SK-N-SH treated with all-trans-retinoic acid at 6 μM for 48 hours (cell line): ENCODE measurements around the gene TBRG1.

Source experiments
- ATAC-seq: fragments of 200-7000 bp; cut with Tn5 transposase; 3 replicates; pipeline ENCODE4 v1.9.1; 2020; ENCODE audit warnings: mild to moderate bottlenecking, moderate library complexity
- ARNTL ChIP-seq: fragments of 450-650 bp; formaldehyde crosslinking; IDR thresholded peaks from 2 replicates; pipeline ENCODE4 v1.5.0; 2020; ENCODE audit warnings: low read depth, mild to moderate bottlenecking, moderate library complexity, borderline replicate concordance
- BACH2 ChIP-seq: fragments of 250-450 bp; sonication (Bioruptor Pico); IDR thresholded peaks from 2 replicates; pipeline ENCODE4 v1.9.0; 2021; ENCODE audit warnings: mild to moderate bottlenecking, borderline replicate concordance
- CSDC2 ChIP-seq: fragments of 250-450 bp; sonication (Bioruptor Pico); IDR thresholded peaks from 2 replicates; pipeline ENCODE4 v1.5.0; 2020; ENCODE audit warnings: mild to moderate bottlenecking, moderate library complexity
- ESRRG ChIP-seq: fragments of 250-450 bp; sonication (Bioruptor Pico); IDR thresholded peaks from 2 replicates; pipeline ENCODE4 v1.6.1; 2021; ENCODE audit warnings: mild to moderate bottlenecking
- GLIS3 ChIP-seq: fragments of 250-450 bp; sonication (Bioruptor Pico); IDR thresholded peaks from 2 replicates; pipeline ENCODE4 v1.5.0; 2020; ENCODE audit warnings: mild to moderate bottlenecking, moderate library complexity
- ISL1 ChIP-seq: fragments of 250-450 bp; sonication (Bioruptor Pico); IDR thresholded peaks from 2 replicates; pipeline ENCODE4 v2.1.2; 2022; ENCODE audit warnings: mild to moderate bottlenecking, moderate library complexity
- OSR1 ChIP-seq: fragments of 250-450 bp; sonication (Bioruptor Pico); IDR thresholded peaks from 2 replicates; pipeline ENCODE4 v1.8.0; 2022; ENCODE audit warnings: moderate library complexity, mild to moderate bottlenecking, inconsistent platforms
- PPARA ChIP-seq: fragments of 250-450 bp; sonication (Bioruptor Pico); IDR thresholded peaks from 2 replicates; pipeline ENCODE4 v1.5.0; 2020; ENCODE audit warnings: mild to moderate bottlenecking, borderline replicate concordance
- RARB ChIP-seq: fragments of 250-450 bp; sonication (Bioruptor Pico); IDR thresholded peaks from 2 replicates; pipeline ENCODE4 v1.8.0; 2021; ENCODE audit warnings: mild to moderate bottlenecking, moderate library complexity
- SNAI2 ChIP-seq: fragments of 250-450 bp; sonication (Bioruptor Pico); IDR thresholded peaks from 2 replicates; pipeline ENCODE4 v1.5.0; 2020; ENCODE audit warnings: mild to moderate bottlenecking, moderate library complexity
- TCF4 ChIP-seq: fragments of 250-450 bp; sonication (Bioruptor Pico); IDR thresholded peaks from 2 replicates; pipeline ENCODE4 v1.8.0; 2021; ENCODE audit warnings: mild to moderate bottlenecking, moderate library complexity, borderline replicate concordance
- TOX ChIP-seq: fragments of 250-450 bp; sonication (Bioruptor Pico); IDR thresholded peaks from 2 replicates; pipeline ENCODE4 v1.8.0; 2021; ENCODE audit warnings: mild to moderate bottlenecking, moderate library complexity, borderline replicate concordance
- ZC3H10 ChIP-seq: fragments of 250-450 bp; sonication (Bioruptor Pico); IDR thresholded peaks from 2 replicates; pipeline ENCODE4 v1.5.1; 2021; ENCODE audit warnings: mild to moderate bottlenecking, moderate library complexity
- ZFP3 ChIP-seq: fragments of 250-450 bp; sonication (Bioruptor Pico); IDR thresholded peaks from 2 replicates; pipeline ENCODE4 v1.5.0; 2020; ENCODE audit warnings: mild to moderate bottlenecking, moderate library complexity
- ZFP30 ChIP-seq: fragments of 450-650 bp; formaldehyde crosslinking; IDR thresholded peaks from 2 replicates; pipeline ENCODE4 v1.5.0; 2022; ENCODE audit warnings: mild to moderate bottlenecking, moderate library complexity
- ZNF565 ChIP-seq: fragments of 450-650 bp; formaldehyde crosslinking; conservative IDR thresholded peaks from 2 replicates; pipeline ENCODE4 v1.5.0; 2020; ENCODE audit warnings: low read depth, mild to moderate bottlenecking, moderate library complexity
- ZNF70 ChIP-seq: fragments of 450-650 bp; formaldehyde crosslinking; IDR thresholded peaks from 2 replicates; pipeline ENCODE4 v1.5.0; 2020; ENCODE audit warnings: mild to moderate bottlenecking, moderate library complexity
- ZNF8 ChIP-seq: fragments of 450-650 bp; formaldehyde crosslinking; IDR thresholded peaks from 2 replicates; pipeline ENCODE4 v1.5.0; 2020; ENCODE audit warnings: mild to moderate bottlenecking, moderate library complexity
- TF ChIP-seq, protein P1 (sequence below): fragments of 250-450 bp; sonication (Bioruptor Pico); IDR thresholded peaks from 2 replicates; pipeline ENCODE4 v1.5.1; 2020; ENCODE audit warnings: low read depth, mild to moderate bottlenecking, moderate library complexity
- TF ChIP-seq, protein P2 (sequence below): fragments of 250-450 bp; sonication (Bioruptor Pico); IDR thresholded peaks from 2 replicates; pipeline ENCODE4 v1.8.0; 2020; ENCODE audit warnings: mild to moderate bottlenecking, moderate library complexity, borderline replicate concordance
- TF ChIP-seq, protein P3 (sequence below): fragments of 250-450 bp; sonication (Bioruptor Pico); IDR thresholded peaks from 2 replicates; pipeline ENCODE4 v1.8.0; 2021; ENCODE audit warnings: low read depth, mild to moderate bottlenecking, moderate library complexity, borderline replicate concordance
- TF ChIP-seq, protein P4 (sequence below): fragments of 250-450 bp; sonication (Bioruptor Pico); IDR thresholded peaks from 2 replicates; pipeline ENCODE4 v1.5.0; 2020; ENCODE audit warnings: mild to moderate bottlenecking, moderate library complexity

Gene TBRG1

DNA sequence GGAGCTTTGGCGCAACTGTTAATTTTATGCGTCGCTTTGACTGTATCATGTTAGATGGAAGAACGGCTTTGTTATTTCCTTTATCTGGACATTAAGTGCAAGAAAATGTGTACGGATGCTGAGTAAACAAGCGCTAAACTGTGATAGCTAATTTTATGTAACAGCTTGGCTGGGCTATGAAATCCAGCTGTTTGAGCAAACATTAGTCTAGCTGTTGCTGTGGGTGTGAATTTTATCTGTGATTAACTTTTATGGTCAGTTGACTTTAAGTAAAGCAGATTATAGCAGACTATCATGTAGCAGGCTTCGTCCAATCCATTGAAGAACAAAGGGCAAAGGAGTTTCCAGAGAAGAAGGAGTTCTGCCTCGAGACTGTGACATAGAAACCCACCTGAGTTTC lies 38.9 kb upstream of the TBRG1 start:
- no peak for ATAC-seq
- TF ChIP-seq, protein P1, sequence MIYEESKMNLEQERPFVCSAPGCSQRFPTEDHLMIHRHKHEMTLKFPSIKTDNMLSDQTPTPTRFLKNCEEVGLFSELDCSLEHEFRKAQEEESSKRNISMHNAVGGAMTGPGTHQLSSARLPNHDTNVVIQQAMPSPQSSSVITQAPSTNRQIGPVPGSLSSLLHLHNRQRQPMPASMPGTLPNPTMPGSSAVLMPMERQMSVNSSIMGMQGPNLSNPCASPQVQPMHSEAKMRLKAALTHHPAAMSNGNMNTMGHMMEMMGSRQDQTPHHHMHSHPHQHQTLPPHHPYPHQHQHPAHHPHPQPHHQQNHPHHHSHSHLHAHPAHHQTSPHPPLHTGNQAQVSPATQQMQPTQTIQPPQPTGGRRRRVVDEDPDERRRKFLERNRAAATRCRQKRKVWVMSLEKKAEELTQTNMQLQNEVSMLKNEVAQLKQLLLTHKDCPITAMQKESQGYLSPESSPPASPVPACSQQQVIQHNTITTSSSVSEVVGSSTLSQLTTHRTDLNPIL = no peak
- TF ChIP-seq, protein P2, sequence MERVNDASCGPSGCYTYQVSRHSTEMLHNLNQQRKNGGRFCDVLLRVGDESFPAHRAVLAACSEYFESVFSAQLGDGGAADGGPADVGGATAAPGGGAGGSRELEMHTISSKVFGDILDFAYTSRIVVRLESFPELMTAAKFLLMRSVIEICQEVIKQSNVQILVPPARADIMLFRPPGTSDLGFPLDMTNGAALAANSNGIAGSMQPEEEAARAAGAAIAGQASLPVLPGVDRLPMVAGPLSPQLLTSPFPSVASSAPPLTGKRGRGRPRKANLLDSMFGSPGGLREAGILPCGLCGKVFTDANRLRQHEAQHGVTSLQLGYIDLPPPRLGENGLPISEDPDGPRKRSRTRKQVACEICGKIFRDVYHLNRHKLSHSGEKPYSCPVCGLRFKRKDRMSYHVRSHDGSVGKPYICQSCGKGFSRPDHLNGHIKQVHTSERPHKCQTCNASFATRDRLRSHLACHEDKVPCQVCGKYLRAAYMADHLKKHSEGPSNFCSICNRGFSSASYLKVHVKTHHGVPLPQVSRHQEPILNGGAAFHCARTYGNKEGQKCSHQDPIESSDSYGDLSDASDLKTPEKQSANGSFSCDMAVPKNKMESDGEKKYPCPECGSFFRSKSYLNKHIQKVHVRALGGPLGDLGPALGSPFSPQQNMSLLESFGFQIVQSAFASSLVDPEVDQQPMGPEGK = no peak
- TF ChIP-seq ESRRG = no peak
- no peak for TF ChIP-seq GLIS3 (CRISPR knock-in tag)
- no peak for TF ChIP-seq OSR1 (CRISPR knock-in tag)
- TF ChIP-seq BACH2 (CRISPR knock-in tag) = no peak
- TF ChIP-seq ZC3H10 (CRISPR knock-in tag) = no peak
- TF ChIP-seq TOX = no peak
- no peak for TF ChIP-seq ARNTL (CRISPR knock-in tag)
- TF ChIP-seq, protein P3, sequence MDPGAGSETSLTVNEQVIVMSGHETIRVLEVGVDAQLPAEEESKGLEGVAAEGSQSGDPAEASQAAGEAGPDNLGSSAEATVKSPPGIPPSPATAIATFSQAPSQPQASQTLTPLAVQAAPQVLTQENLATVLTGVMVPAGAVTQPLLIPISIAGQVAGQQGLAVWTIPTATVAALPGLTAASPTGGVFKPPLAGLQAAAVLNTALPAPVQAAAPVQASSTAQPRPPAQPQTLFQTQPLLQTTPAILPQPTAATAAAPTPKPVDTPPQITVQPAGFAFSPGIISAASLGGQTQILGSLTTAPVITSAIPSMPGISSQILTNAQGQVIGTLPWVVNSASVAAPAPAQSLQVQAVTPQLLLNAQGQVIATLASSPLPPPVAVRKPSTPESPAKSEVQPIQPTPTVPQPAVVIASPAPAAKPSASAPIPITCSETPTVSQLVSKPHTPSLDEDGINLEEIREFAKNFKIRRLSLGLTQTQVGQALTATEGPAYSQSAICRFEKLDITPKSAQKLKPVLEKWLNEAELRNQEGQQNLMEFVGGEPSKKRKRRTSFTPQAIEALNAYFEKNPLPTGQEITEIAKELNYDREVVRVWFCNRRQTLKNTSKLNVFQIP (CRISPR knock-in tag) = no peak
- TF ChIP-seq ZFP3 (CRISPR knock-in tag) = no peak
- TF ChIP-seq ZFP30 = no peak
- no peak for TF ChIP-seq RARB (CRISPR knock-in tag)
- TF ChIP-seq, protein P4, sequence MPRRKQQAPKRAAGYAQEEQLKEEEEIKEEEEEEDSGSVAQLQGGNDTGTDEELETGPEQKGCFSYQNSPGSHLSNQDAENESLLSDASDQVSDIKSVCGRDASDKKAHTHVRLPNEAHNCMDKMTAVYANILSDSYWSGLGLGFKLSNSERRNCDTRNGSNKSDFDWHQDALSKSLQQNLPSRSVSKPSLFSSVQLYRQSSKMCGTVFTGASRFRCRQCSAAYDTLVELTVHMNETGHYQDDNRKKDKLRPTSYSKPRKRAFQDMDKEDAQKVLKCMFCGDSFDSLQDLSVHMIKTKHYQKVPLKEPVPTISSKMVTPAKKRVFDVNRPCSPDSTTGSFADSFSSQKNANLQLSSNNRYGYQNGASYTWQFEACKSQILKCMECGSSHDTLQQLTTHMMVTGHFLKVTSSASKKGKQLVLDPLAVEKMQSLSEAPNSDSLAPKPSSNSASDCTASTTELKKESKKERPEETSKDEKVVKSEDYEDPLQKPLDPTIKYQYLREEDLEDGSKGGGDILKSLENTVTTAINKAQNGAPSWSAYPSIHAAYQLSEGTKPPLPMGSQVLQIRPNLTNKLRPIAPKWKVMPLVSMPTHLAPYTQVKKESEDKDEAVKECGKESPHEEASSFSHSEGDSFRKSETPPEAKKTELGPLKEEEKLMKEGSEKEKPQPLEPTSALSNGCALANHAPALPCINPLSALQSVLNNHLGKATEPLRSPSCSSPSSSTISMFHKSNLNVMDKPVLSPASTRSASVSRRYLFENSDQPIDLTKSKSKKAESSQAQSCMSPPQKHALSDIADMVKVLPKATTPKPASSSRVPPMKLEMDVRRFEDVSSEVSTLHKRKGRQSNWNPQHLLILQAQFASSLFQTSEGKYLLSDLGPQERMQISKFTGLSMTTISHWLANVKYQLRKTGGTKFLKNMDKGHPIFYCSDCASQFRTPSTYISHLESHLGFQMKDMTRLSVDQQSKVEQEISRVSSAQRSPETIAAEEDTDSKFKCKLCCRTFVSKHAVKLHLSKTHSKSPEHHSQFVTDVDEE = no peak
- no peak for TF ChIP-seq SNAI2 (CRISPR knock-in tag)
- TF ChIP-seq CSDC2 (CRISPR knock-in tag) = no peak
- TF ChIP-seq ZNF8 (CRISPR knock-in tag) = no peak
- no peak for TF ChIP-seq PPARA
- no peak for TF ChIP-seq TCF4

GRCh38 chr11:124584681-124585372 lies 37.8 kb upstream of the TBRG1 start:
- ATAC-seq = no peak

More at GRCh38 chr11:124584681-124585372, 37.8 kb upstream of the TBRG1 start:
- TF ChIP-seq TCF4 (no peak), GLIS3 (CRISPR knock-in tag) (no peak), ZFP3 (CRISPR knock-in tag) (no peak), ZNF70 (CRISPR knock-in tag) (no peak), CSDC2 (CRISPR knock-in tag) (no peak), ESRRG (no peak), ZNF565 (CRISPR knock-in tag) (no peak), PPARA (no peak), TOX (no peak), ISL1 (no peak), OSR1 (CRISPR knock-in tag) (no peak), ZFP30 (no peak), RARB (CRISPR knock-in tag) (no peak), ZNF8 (CRISPR knock-in tag) (no peak)
- TF ChIP-seq, protein P3 (CRISPR knock-in tag) = no peak
- TF ChIP-seq, protein P4 = no peak
- TF ChIP-seq, protein P1 = no peak
